Endothelial cell of umbilical vein (primary cell): ENCODE results near the gene FOXP1. TPM values are rescaled to one million over a fixed set of nuclear protein-coding genes. Genes with fewer than 3 reads are reported as not detected.

ENCODE experiments used
- BruUV-seq: library from RNA; stranded (reverse); fragments of 400-500 nt; replicated peaks from 2 replicates; lab custom pipeline; 2021; lab: Mats Ljungman, UMichigan
- CTCF ChIA-PET: fragments of 300-600, 350-600 bp; sonication (Branson Sonifier 250); formaldehyde crosslinking; loops from one replicate; lab custom pipeline; 2021; ENCODE audit warnings: antibody characterized with exemption, inconsistent platforms; lab: Charles Lee
- POLR2A ChIA-PET: fragments of 300-600, 350-600 bp; sonication (Branson Sonifier 250); formaldehyde crosslinking; loops from one replicate; lab custom pipeline; 2021; ENCODE audit warnings: antibody characterized with exemption, inconsistent platforms; lab: Charles Lee
- DNase-seq: peaks from one replicate; pipeline ENCODE4 v3.0.0-alpha.2; 2011; ENCODE audit warnings: low read depth, low spot score
- FAIRE-seq: peaks from 2 replicates; lab custom pipeline; 2011; peaks lifted over from hg19 to GRCh38; lab: Jason Lieb, UNC
- H2AFZ ChIP-seq: 2 replicates; pipeline ENCODE4 v1.6.0; 2012; ENCODE audit warnings: low read depth, low read length, control low read depth, inconsistent platforms
- H3K27ac ChIP-seq: 2 replicates; pipeline ENCODE4 v1.5.1; 2011; ENCODE audit warnings: low read depth, mild to moderate bottlenecking, control low read depth, low read length, moderate library complexity; ENCODE audit not compliant: insufficient read depth
- H3K27me3 ChIP-seq, 2 experiments: 2 replicates each; pipeline versions ENCODE4 v1.6.0 to v1.6.1; 2011; ENCODE audit warnings: low read length in 2 of 2, mixed read lengths in 1 of 2; ENCODE audit not compliant: control insufficient read depth in 2 of 2, insufficient read depth in 2 of 2
- H3K36me3 ChIP-seq, 2 experiments: 2 replicates in 1 of 2; 3 replicates in 1 of 2; pipeline ENCODE4 v1.5.1; 2011; ENCODE audit warnings: low read length in 2 of 2, mild to moderate bottlenecking in 1 of 2, moderate library complexity in 1 of 2; ENCODE audit not compliant: control insufficient read depth in 2 of 2, insufficient read depth in 2 of 2; ENCODE audit errors: extremely low read depth in 1 of 2
- H3K4me1 ChIP-seq: 3 replicates; pipeline ENCODE4 v1.5.1; 2011; ENCODE audit warnings: mild to moderate bottlenecking, low read length; ENCODE audit not compliant: control insufficient read depth, insufficient read depth; ENCODE audit errors: extremely low read depth
- H3K4me2 ChIP-seq: 2 replicates; pipeline ENCODE4 v1.6.1; 2011; ENCODE audit warnings: low read length, control low read depth, mixed read lengths; ENCODE audit not compliant: insufficient read depth
- H3K4me3 ChIP-seq, 3 experiments: fragments of 200-600 bp in 1 of 3; sonication (generic), shearing (Covaris generic) in 1 of 3; replicated peaks in 1 of 3; 2 replicates each; pipeline ENCODE4 v1.5.1; 2011 to 2016; ENCODE audit warnings: control low read depth in 3 of 3, low read length in 3 of 3, mild to moderate bottlenecking in 2 of 3, inconsistent platforms in 1 of 3, low read depth in 1 of 3, moderate library complexity in 1 of 3; ENCODE audit not compliant: insufficient read depth in 1 of 3
- H3K79me2 ChIP-seq: 2 replicates; pipeline ENCODE4 v1.6.0; 2012; ENCODE audit warnings: low read length, inconsistent platforms; ENCODE audit not compliant: control insufficient read depth, insufficient read depth
- H3K9ac ChIP-seq: replicated peaks from 2 replicates; pipeline ENCODE3; 2011; ENCODE audit warnings: low read length, control low read depth; ENCODE audit not compliant: insufficient read depth; ENCODE audit errors: extremely low read depth
- H3K9me1 ChIP-seq: replicated peaks from 3 replicates; pipeline ENCODE4 v1.6.0; 2011; ENCODE audit warnings: mild to moderate bottlenecking, low read length; ENCODE audit not compliant: control insufficient read depth, insufficient read depth; ENCODE audit errors: extremely low read depth
- H3K9me3 ChIP-seq: replicated peaks from 2 replicates; pipeline ENCODE4 v1.5.1; 2012; ENCODE audit warnings: low read length, inconsistent platforms; ENCODE audit not compliant: control insufficient read depth, insufficient read depth
- H4K20me1 ChIP-seq: replicated peaks from 2 replicates; pipeline ENCODE3; 2011; ENCODE audit warnings: mild to moderate bottlenecking, low read length; ENCODE audit not compliant: control insufficient read depth, insufficient read depth; ENCODE audit errors: extremely low read depth
- EZH2 ChIP-seq: IDR thresholded peaks from 2 replicates; pipeline ENCODE4 v1.6.1; 2012; ENCODE audit warnings: borderline replicate concordance, low read depth, mild to moderate bottlenecking, moderate library complexity, low read length, inconsistent platforms; ENCODE audit not compliant: severe bottlenecking
- FOS ChIP-seq: IDR thresholded peaks from 2 replicates; pipeline ENCODE4 v1.6.1; 2011; ENCODE audit warnings: mild to moderate bottlenecking, low read length, moderate library complexity, borderline replicate concordance; ENCODE audit not compliant: insufficient read depth
- JUN ChIP-seq: IDR thresholded peaks from 2 replicates; pipeline ENCODE4 v1.6.1; 2011; ENCODE audit warnings: borderline replicate concordance, low read depth; ENCODE audit not compliant: insufficient read length, insufficient read depth
- MYC ChIP-seq: IDR thresholded peaks from one replicate; pipeline ENCODE4 v1.6.1; 2011; ENCODE audit warnings: mild to moderate bottlenecking, low read depth, low read length
- POLR2A ChIP-seq: IDR thresholded peaks from 2 replicates; pipeline ENCODE4 v1.6.1; 2012; ENCODE audit warnings: low read depth, mild to moderate bottlenecking, control low read depth, low read length
- POLR2AphosphoS5 ChIP-seq: IDR thresholded peaks from 2 replicates; pipeline ENCODE4 v1.6.1; 2012; ENCODE audit warnings: low read depth, mild to moderate bottlenecking, control low read depth, low read length, moderate library complexity; ENCODE audit not compliant: insufficient read depth
- dilution Hi-C: fragments of 300-500 bp; cut with MboI; formaldehyde crosslinking; loops from one replicate; pipeline ENCODE4 v1.15.0; 2019; ENCODE audit warnings: low sequenced_read_pairs; ENCODE audit not compliant: extremely low pct_ligation_motif_present
- intact Hi-C: fragments of 100-400 bp; cut with micrococcal nuclease; formaldehyde crosslinking; loops from one replicate; pipeline ENCODE4 v1.10.0; 2022
- polyA plus RNA-seq, 4 experiments: library from polyadenylated mRNA; depleted of rRNA in 3 of 4; stranded (reverse) in 3 of 4; unstranded in 1 of 4; fragments of >200 nt; gene quantifications; 2 replicates each; pipeline versions ENCODE4 v1.2.1 to v1.2.3, GENCODE V29; 2011 to 2012; ENCODE audit warnings: missing spikeins in 1 of 4
- total RNA-seq: library from RNA; stranded (reverse); gene quantifications from 2 replicates; pipeline ENCODE4 v1.2.3, GENCODE V29; 2021
- TF ChIP-seq, protein P1 (sequence below): IDR thresholded peaks from 2 replicates; pipeline ENCODE4 v1.6.1; 2011; ENCODE audit not compliant: insufficient read depth, insufficient read length

Gene FOXP1
- total and polyA plus RNA-seq, 2 donors (not counting 3 experiments of a cell fraction or from before 2014, with no cell fraction given) = 41.0 to 107 TPM

DNA sequence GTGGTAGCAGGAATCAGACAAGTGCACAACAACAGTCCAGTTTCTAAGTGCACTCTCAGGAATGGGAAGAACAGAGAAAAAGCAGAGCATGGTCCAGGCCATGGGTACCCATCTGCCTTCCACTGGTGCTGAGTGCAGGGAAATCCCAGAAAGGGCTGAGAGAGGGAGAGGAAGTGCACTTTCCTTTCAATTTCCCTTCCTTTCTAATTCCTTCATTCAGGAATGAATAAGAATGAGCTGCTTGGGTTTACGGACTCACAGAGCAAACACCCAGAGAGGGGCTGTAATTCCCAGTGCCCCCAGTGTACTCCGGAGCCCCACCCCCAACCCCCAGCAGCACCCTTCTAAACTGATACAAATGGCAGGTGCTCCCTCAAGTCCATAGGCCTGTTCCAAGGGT is 300.6 kb downstream of the FOXP1 start:
- Histone ChIP-seq H3K4me2 (no peak overlapping the region), H3K4me3 (no peak overlapping the region), H3K27me3 (no peaks in the 10 kb centered on the region), H4K20me1 (no peaks in the 10 kb centered on the region), H3K27ac (no peak overlapping the region), H3K9ac (no peak overlapping the region), H3K36me3 (no peaks in the 10 kb centered on the region), H3K79me2 (no peaks in the 10 kb centered on the region), H3K4me1 (peaks cover 5% of the 10 kb centered on the region), H3K9me1 (no peaks in the 10 kb centered on the region), H2AFZ (no peak overlapping the region), H3K9me3 (no peaks in the 10 kb centered on the region)
- BruUV-seq = no TSS peak
- no peak for TF ChIP-seq POLR2AphosphoS5
- no peak for FAIRE-seq
- ChIA-PET POLR2A (no interaction called here), CTCF (interaction anchor here (1.4 kb wide), 1 partner anchor 25 kb away, joined by 4 read pairs; no protein-coding TSS in a partner anchor)
- no peak for DNase-seq
- dilution Hi-C loops = no loop called here
- intact Hi-C loops = no loop called here

DNA sequence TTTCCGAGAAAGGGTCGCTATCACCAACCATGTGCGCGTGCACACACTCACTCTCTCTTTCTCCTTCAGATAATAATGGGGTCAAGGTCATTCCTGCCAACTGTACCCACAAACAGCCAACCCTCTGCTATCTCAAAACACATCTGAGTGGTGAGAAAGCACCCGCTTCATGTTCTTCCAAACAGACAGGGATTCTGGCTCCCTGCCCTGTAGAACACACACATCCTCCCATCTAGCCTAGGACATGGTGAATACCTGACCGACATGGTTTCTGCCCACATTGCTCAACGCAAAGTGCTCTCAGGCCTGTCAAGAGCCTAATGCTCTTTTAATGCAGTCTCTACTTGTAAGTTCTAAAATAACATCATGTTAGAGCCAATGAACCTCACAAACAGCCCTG is 302.2 kb downstream of the FOXP1 start:
- no peaks in the 10 kb centered on the region for H3K9me3 ChIP-seq
- peaks cover 5% of the 10 kb centered on the region for H3K4me1 ChIP-seq
- no peaks in the 10 kb centered on the region for H3K36me3 ChIP-seq
- dilution Hi-C loops = no loop called here
- POLR2A ChIA-PET = no interaction called here
- no peaks in the 10 kb centered on the region for H3K27me3 ChIP-seq
- H3K27ac ChIP-seq = no peak overlapping the region
- H3K9me1 ChIP-seq = no peaks in the 10 kb centered on the region
- FAIRE-seq (no peak), DNase-seq (no peak)
- no peak overlapping the region for H3K9ac ChIP-seq
- TF ChIP-seq, protein P1, sequence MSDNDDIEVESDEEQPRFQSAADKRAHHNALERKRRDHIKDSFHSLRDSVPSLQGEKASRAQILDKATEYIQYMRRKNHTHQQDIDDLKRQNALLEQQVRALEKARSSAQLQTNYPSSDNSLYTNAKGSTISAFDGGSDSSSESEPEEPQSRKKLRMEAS = no peak
- TF ChIP-seq POLR2A (no peak), MYC (no peak), FOS (no peak), JUN (no peak), EZH2 (no peak)
- no peak overlapping the region for H3K4me3 ChIP-seq
- no peak overlapping the region for H3K4me2 ChIP-seq
- no TSS peak for BruUV-seq
- intact Hi-C loops = no loop called here
- CTCF ChIA-PET = no interaction called here
- H4K20me1 ChIP-seq = no peaks in the 10 kb centered on the region
- no peak overlapping the region for H2AFZ ChIP-seq
- H3K79me2 ChIP-seq = no peaks in the 10 kb centered on the region
